GM12875 (cell line): ENCODE results near the gene PTPRC.

Experiments used
- H3K4me3 ChIP-seq: one replicate; pipeline ENCODE4 v1.5.1; 2011; ENCODE audit warnings: low read depth, low read length, control low read depth
- CTCF ChIP-seq: IDR thresholded peaks from 2 replicates; pipeline ENCODE4 v1.5.1; 2011; ENCODE audit warnings: low read depth, mild to moderate bottlenecking, control low read depth, inconsistent platforms, low read length, moderate library complexity, borderline replicate concordance; ENCODE audit not compliant: insufficient read depth

Gene PTPRC

GRCh38 chr1:198662821-198663220, 24.0 kb downstream of the PTPRC start:
- no peak for TF ChIP-seq CTCF
- H3K4me3 ChIP-seq: no peak overlapping the region

- no peak overlapping the region for H3K4me3 ChIP-seq
- TF ChIP-seq CTCF: no peak
Observed at GRCh38 chr1:198664068-198664788, 25.4 kb downstream of the PTPRC start.

- no peak overlapping the region for H3K4me3 ChIP-seq
- no peak for TF ChIP-seq CTCF
Observed at GRCh38 chr1:198667186-198667585, 28.3 kb downstream of the PTPRC start.

GRCh38 chr1:198667807-198668206, 29.0 kb downstream of the PTPRC start:
- no peak for TF ChIP-seq CTCF
- no peak overlapping the region for H3K4me3 ChIP-seq

GRCh38 chr1:198669023-198669698, 30.3 kb downstream of the PTPRC start:
- TF ChIP-seq CTCF: no peak
- H3K4me3 ChIP-seq: no peak overlapping the region

GRCh38 chr1:198669771-198670170, 30.9 kb downstream of the PTPRC start:
- TF ChIP-seq CTCF: no peak
- H3K4me3 ChIP-seq: no peak overlapping the region

- no peak overlapping the region for H3K4me3 ChIP-seq
- TF ChIP-seq CTCF: no peak
Observed at GRCh38 chr1:198671136-198671535, 32.3 kb downstream of the PTPRC start.
